ENCODE data around the gene PLA1A. TPM values are rescaled to one million over a fixed set of nuclear protein-coding genes. Genes with fewer than 3 reads are reported as not detected.

PLA1A gene
- total RNA-seq, 1 donor from 2014 or later = 1.1 TPM

GRCh38 chr3:119662604-119663373 lies 65.1 kb downstream of the PLA1A start:
- TF ChIP-seq CTCF (IDR thresholded peaks at IDR 0.05) = no peak
- no peaks in the 10 kb centered on the region for H3K27me3 Mint-ChIP-seq
- intact Hi-C loops (cut with micrococcal nuclease) = no loop called here
- H3K9me3 Mint-ChIP-seq = no peaks in the 10 kb centered on the region
- no peak for ATAC-seq (ENCODE audit: low read depth)
- ChIA-PET POLR2A (interaction anchor here (0.6 to 4.1 kb wide), 7 partner anchors 10 to 331 kb away, joined by 4 to 20 read pairs (median 7); partner anchors contain the start of genes ADPRH, COX17 and TIMMDC1), CTCF (interaction anchor here (1.1 to 1.3 kb wide), 3 partner anchors 35 to 132 kb away, joined by 3 to 7 read pairs (median 6); no protein-coding TSS in a partner anchor)
- peak overlapping the region; percentile 67 for H3K27ac Mint-ChIP-seq
- peaks cover 23% of the 10 kb centered on the region for H3K36me3 Mint-ChIP-seq (ENCODE audit: low read depth)
- no peak for DNase-seq
- H3K4me3 Mint-ChIP-seq = no peak overlapping the region
- H3K4me1 Mint-ChIP-seq = peaks cover 68% of the 10 kb centered on the region

- no peaks in the 10 kb centered on the region for H3K27me3 Mint-ChIP-seq
- H3K4me3 Mint-ChIP-seq = no peak overlapping the region
- no peaks in the 10 kb centered on the region for H3K9me3 Mint-ChIP-seq
- intact Hi-C loops (cut with micrococcal nuclease) = loop anchor here (1.0 kb wide), 1 partner anchor 36 kb away; no protein-coding TSS in a partner anchor
- H3K4me1 Mint-ChIP-seq = peaks cover 62% of the 10 kb centered on the region
- POLR2A ChIA-PET = interaction anchor here (1.2 to 4.1 kb wide), 6 partner anchors 9 to 166 kb away, joined by 5 to 20 read pairs (median 8); partner anchors contain the start of genes ADPRH, COX17 and TIMMDC1
- ATAC-seq (ENCODE audit: low read depth) (no peak), DNase-seq (no peak)
- no peak for TF ChIP-seq CTCF (IDR thresholded peaks at IDR 0.05)
- peaks cover 26% of the 10 kb centered on the region for H3K36me3 Mint-ChIP-seq (ENCODE audit: low read depth)
- peak overlapping the region; percentile 75 for H3K27ac Mint-ChIP-seq
- CTCF ChIA-PET = interaction anchor here (1.1 to 1.2 kb wide), 2 partner anchors 10 to 133 kb away, joined by 3 read pairs; no protein-coding TSS in a partner anchor
These were observed 66.2 kb downstream of the PLA1A start for GRCh38 chr3:119663885-119664284.

GRCh38 chr3:119664370-119664769 lies 66.7 kb downstream of the PLA1A start:
- Mint-ChIP-seq H3K27ac (peak overlapping the region; percentile 75), H3K4me1 (peaks cover 64% of the 10 kb centered on the region), H3K4me3 (peak overlapping the region; percentile 2), H3K36me3 (ENCODE audit: low read depth) (peaks cover 30% of the 10 kb centered on the region), H3K27me3 (no peaks in the 10 kb centered on the region), H3K9me3 (no peaks in the 10 kb centered on the region)
- ChIA-PET CTCF (interaction anchor here (1.2 kb wide), 1 partner anchor 9 kb away, joined by 3 read pairs; no protein-coding TSS in a partner anchor), POLR2A (interaction anchor here (0.9 to 4.1 kb wide), 6 partner anchors 9 to 125 kb away, joined by 3 to 20 read pairs (median 6); partner anchors contain the start of genes CD80 and COX17)
- intact Hi-C loops (cut with micrococcal nuclease) = loop anchor here (1.0 kb wide), 1 partner anchor 36 kb away; no protein-coding TSS in a partner anchor
- DNase-seq (no peak), ATAC-seq (ENCODE audit: low read depth) (no peak)
- no peak for TF ChIP-seq CTCF (IDR thresholded peaks at IDR 0.05)

GRCh38 chr3:119664850-119665379 lies 67.2 kb downstream of the PLA1A start:
- H3K36me3 Mint-ChIP-seq (ENCODE audit: low read depth) = peaks cover 28% of the 10 kb centered on the region
- peak overlapping the region; percentile 2 for H3K4me3 Mint-ChIP-seq
- CTCF ChIA-PET = no interaction called here
- POLR2A ChIA-PET = interaction anchor here (0.9 to 4.1 kb wide), 5 partner anchors 11 to 126 kb away, joined by 3 to 20 read pairs (median 5); partner anchors contain the start of genes CD80 and COX17
- no peak for DNase-seq
- H3K27ac Mint-ChIP-seq = peak overlapping the region; percentile 75
- TF ChIP-seq CTCF (IDR thresholded peaks at IDR 0.05) = no peak
- peak; percentile 77 for ATAC-seq (ENCODE audit: low read depth)
- intact Hi-C loops (cut with micrococcal nuclease) = loop anchor here (1.0 kb wide), 3 partner anchors 12 to 37 kb away; partner anchors contain the start of gene COX17
- H3K9me3 Mint-ChIP-seq = no peaks in the 10 kb centered on the region
- no peaks in the 10 kb centered on the region for H3K27me3 Mint-ChIP-seq
- H3K4me1 Mint-ChIP-seq = peaks cover 67% of the 10 kb centered on the region
